Measurements from ENCODE around the gene SHISA7.
A peak's percentile ranks its signal among the peaks of the same experiment; 100 is the strongest.

The SHISA7 gene

GRCh38 chr19:55390461-55390880, 52.6 kb downstream of the SHISA7 start:
- peak; percentile 79 for DNase-seq (ENCODE audit: low read depth, low spot score)

- DNase-seq (ENCODE audit: low read depth, low spot score) = no peak
Measured at GRCh38 chr19:55389386-55390317, 53.4 kb downstream of the SHISA7 start.

- no peak for DNase-seq (ENCODE audit: low read depth, low spot score)
Measured at GRCh38 chr19:55387736-55388497, 55.2 kb downstream of the SHISA7 start.

GRCh38 chr19:55386493-55386971, 56.6 kb downstream of the SHISA7 start:
- DNase-seq (ENCODE audit: low read depth, low spot score) = no peak

- DNase-seq (ENCODE audit: low read depth, low spot score) = peak; percentile 99
Measured at GRCh38 chr19:55385724-55386492, 57.2 kb downstream of the SHISA7 start, which contains the start of gene RPL28. Gene RPL28 (plus strand): TSS chr19:55385932. CDS start chr19:55386358, 426 bp downstream.

- DNase-seq (ENCODE audit: low read depth, low spot score) = peak; percentile 97
Measured at GRCh38 chr19:55384920-55385723, 58.0 kb downstream of the SHISA7 start.

GRCh38 chr19:55384131-55384919, 58.8 kb downstream of the SHISA7 start, which contains the start of gene TMEM238:
Gene TMEM238 (minus strand): TSS chr19:55384292. CDS start chr19:55384259, 33 bp downstream.
- no peak for DNase-seq (ENCODE audit: low read depth, low spot score)

- peak; percentile 64 for DNase-seq (ENCODE audit: low read depth, low spot score)
Measured at GRCh38 chr19:55383279-55384130, 59.6 kb downstream of the SHISA7 start.

- no peak for DNase-seq (ENCODE audit: low read depth, low spot score)
Measured at GRCh38 chr19:55382522-55383054, 60.5 kb downstream of the SHISA7 start.

- DNase-seq (ENCODE audit: low read depth, low spot score) = no peak
Measured at GRCh38 chr19:55382013-55382412, 61.1 kb downstream of the SHISA7 start.

GRCh38 chr19:55379174-55379573, 63.9 kb downstream of the SHISA7 start:
- DNase-seq (ENCODE audit: low read depth, low spot score) = no peak

Data from ELF-1 (cell line).